ENCODE data around the gene GTF2A2. TPM values are rescaled to one million over a fixed set of nuclear protein-coding genes. Genes with fewer than 3 reads are reported as not detected.

The GTF2A2 gene
- total RNA-seq, 2 experiments from 2014 or later = 165 to 167 TPM

DNA sequence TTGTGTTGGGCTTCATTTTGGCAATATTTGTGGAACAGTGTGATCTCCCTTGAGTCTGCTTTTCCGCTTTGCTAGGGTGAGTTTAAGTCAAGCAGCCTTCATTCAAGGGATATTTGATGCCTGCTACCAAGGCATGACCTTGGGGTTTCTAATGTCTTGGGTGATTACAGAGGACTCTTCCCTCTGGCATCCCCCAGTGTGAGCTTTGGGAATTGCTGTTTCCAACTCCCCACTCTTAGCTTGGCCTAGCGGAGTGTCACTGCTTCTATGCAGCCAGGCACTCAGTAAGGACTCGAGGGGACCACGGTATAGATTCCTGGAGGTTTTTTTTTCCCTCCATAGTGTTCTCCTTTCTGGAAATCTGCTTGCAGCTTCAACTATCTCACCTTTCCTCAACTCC, 24.6 kb downstream of the GTF2A2 start:
- POLR2A ChIA-PET = no interaction called here
- Mint-ChIP-seq H3K27ac (no peak overlapping the region), H3K9me3 (no peaks in the 10 kb centered on the region), H3K4me3 (no peak overlapping the region), H3K27me3 (no peaks in the 10 kb centered on the region), H3K4me1 (ENCODE audit: low read depth) (no peaks in the 10 kb centered on the region), H3K36me3 (peaks cover 6% of the 10 kb centered on the region)
- intact Hi-C loops (cut with micrococcal nuclease) = no loop called here
- CTCF ChIA-PET = interaction anchor here (1.3 kb wide), 1 partner anchor 99 kb away, joined by 7 read pairs; no protein-coding TSS in a partner anchor
- DNase-seq = no peak

DNA sequence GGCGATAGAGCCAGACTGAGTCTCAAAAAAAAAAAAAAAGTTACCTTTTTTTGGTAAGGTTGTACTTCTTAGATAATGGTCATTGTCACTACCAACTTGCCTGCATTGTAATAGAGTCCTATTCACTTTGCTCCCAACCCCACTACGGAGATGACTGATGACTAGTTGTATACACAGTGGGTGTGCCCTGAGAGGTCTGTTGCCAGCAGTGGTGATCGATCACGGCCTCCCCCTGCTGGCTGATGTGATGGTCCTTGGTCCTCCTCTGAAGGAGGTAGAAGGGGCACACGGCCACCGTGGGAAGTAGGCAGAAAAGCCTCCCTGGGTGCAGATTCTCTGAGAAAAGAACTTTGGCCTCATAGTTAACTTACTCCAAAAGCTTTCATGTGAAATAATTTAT, 35.0 kb downstream of the GTF2A2 start:
- Mint-ChIP-seq H3K4me3 (no peak overlapping the region), H3K27ac (no peak overlapping the region), H3K27me3 (peaks cover 12% of the 10 kb centered on the region), H3K9me3 (no peaks in the 10 kb centered on the region), H3K36me3 (no peaks in the 10 kb centered on the region), H3K4me1 (ENCODE audit: low read depth) (no peaks in the 10 kb centered on the region)
- POLR2A ChIA-PET = no interaction called here
- DNase-seq = peak; percentile 76
- CTCF ChIA-PET = interaction anchor here (0.6 to 6.6 kb wide), 4 partner anchors 90 to 505 kb away, joined by 3 to 43 read pairs (median 4); no protein-coding TSS in a partner anchor
- intact Hi-C loops (cut with micrococcal nuclease) = loop anchor here (1.0 kb wide), 1 partner anchor 89 kb away; no protein-coding TSS in a partner anchor

DNA sequence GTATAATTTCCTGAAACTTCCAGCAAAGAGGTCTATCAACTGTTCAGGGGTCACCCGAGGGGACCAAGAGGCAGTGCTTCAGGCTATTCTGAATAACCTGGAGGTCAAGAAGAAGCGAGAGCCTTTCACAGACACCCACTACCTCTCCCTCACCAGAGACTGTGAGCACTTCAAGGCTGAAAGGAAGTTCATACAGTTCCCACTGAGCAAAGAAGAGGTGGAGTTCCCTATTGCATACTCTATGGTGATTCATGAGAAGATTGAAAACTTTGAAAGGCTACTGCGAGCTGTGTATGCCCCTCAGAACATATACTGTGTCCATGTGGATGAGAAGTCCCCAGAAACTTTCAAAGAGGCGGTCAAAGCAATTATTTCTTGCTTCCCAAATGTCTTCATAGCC, 38.9 kb downstream of the GTF2A2 start:
- peaks cover 22% of the 10 kb centered on the region for H3K27me3 Mint-ChIP-seq
- H3K4me3 Mint-ChIP-seq = no peak overlapping the region
- DNase-seq = no peak
- ChIA-PET CTCF (no interaction called here), POLR2A (no interaction called here)
- H3K4me1 Mint-ChIP-seq (ENCODE audit: low read depth) = peaks cover 2% of the 10 kb centered on the region
- H3K9me3 Mint-ChIP-seq = no peaks in the 10 kb centered on the region
- no peaks in the 10 kb centered on the region for H3K36me3 Mint-ChIP-seq
- intact Hi-C loops (cut with micrococcal nuclease) = no loop called here
- H3K27ac Mint-ChIP-seq = no peak overlapping the region

DNA sequence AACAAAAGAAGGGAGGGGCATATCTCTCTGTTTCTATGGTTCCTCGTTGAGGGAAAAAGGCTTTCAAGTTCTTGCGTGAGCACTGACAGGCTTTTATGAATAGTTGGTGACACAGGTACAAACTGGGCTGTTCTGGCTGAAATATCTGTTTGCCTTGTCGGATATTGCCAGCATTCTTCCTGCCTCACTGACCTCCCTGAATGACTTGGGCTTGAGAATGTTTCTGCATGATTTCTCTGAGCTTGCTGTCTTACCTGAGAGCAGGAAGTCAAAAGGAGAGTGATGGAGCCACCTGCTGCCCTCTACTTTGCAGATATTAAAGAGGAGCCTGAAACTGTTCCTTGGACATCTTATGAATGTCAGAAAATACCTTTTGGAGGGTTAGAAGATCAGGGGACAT, 40.9 kb downstream of the GTF2A2 start:
- peaks cover 24% of the 10 kb centered on the region for H3K27me3 Mint-ChIP-seq
- H3K9me3 Mint-ChIP-seq = no peaks in the 10 kb centered on the region
- H3K36me3 Mint-ChIP-seq = no peaks in the 10 kb centered on the region
- no peak overlapping the region for H3K4me3 Mint-ChIP-seq
- CTCF ChIA-PET = interaction anchor here (1.3 to 1.9 kb wide), 2 partner anchors 84 to 88 kb away, joined by 3 to 6 read pairs; no protein-coding TSS in a partner anchor
- H3K27ac Mint-ChIP-seq = no peak overlapping the region
- DNase-seq = no peak
- POLR2A ChIA-PET = no interaction called here
- intact Hi-C loops (cut with micrococcal nuclease) = no loop called here
- peaks cover 2% of the 10 kb centered on the region for H3K4me1 Mint-ChIP-seq (ENCODE audit: low read depth)

DNA sequence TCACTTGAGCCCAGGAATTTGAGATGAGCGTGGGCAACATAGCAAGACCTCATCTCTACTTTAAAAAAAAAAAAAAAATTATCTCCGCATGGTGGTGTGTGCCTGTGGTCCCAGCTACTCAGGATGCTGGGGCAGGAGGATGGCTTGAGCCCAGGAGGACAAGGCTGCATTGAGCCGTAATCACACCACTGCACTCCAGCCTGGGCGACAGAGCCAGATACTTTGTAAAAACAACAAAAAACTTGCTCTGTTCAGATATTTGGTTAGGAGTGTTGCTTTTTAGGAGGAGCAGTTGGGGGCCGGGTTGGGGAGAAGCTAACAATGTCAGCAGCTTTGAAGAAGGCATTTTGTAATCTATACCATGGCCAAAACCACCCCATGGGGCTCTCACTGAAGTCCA, 41.7 kb downstream of the GTF2A2 start:
- Mint-ChIP-seq H3K36me3 (no peaks in the 10 kb centered on the region), H3K4me1 (ENCODE audit: low read depth) (peaks cover 2% of the 10 kb centered on the region), H3K4me3 (no peak overlapping the region), H3K27me3 (peaks cover 24% of the 10 kb centered on the region), H3K9me3 (no peaks in the 10 kb centered on the region), H3K27ac (no peak overlapping the region)
- ChIA-PET CTCF (interaction anchor here (1.3 to 1.4 kb wide), 2 partner anchors 83 to 87 kb away, joined by 3 to 5 read pairs; no protein-coding TSS in a partner anchor), POLR2A (no interaction called here)
- DNase-seq = no peak
- intact Hi-C loops (cut with micrococcal nuclease) = no loop called here

DNA sequence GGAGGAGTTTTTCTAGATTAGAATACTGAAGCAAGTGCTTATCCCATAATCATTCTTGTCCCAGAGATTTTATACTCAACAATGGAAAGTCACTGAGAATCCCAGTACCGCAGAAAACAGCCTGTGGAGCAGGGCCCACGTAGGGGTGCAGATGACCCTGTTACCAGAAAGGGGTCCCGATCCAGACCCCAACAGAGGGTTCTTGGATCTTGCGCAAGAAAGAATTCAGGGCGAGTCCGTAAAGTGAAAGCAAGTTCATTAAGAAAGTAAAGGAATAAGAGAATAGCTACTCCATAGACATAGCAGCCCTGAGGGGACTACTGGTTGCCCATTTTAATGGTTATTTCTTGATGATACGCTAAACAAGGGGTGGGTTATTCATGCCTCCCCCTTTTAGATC, 43.2 kb downstream of the GTF2A2 start:
- peaks cover 24% of the 10 kb centered on the region for H3K27me3 Mint-ChIP-seq
- CTCF ChIA-PET = interaction anchor here (1.1 kb wide), 1 partner anchor 27 kb away, joined by 4 read pairs; no protein-coding TSS in a partner anchor
- no peak for DNase-seq
- H3K27ac Mint-ChIP-seq = no peak overlapping the region
- POLR2A ChIA-PET = no interaction called here
- no peaks in the 10 kb centered on the region for H3K36me3 Mint-ChIP-seq
- no peaks in the 10 kb centered on the region for H3K9me3 Mint-ChIP-seq
- no peak overlapping the region for H3K4me3 Mint-ChIP-seq
- H3K4me1 Mint-ChIP-seq (ENCODE audit: low read depth) = peaks cover 2% of the 10 kb centered on the region
- intact Hi-C loops (cut with micrococcal nuclease) = no loop called here

DNA sequence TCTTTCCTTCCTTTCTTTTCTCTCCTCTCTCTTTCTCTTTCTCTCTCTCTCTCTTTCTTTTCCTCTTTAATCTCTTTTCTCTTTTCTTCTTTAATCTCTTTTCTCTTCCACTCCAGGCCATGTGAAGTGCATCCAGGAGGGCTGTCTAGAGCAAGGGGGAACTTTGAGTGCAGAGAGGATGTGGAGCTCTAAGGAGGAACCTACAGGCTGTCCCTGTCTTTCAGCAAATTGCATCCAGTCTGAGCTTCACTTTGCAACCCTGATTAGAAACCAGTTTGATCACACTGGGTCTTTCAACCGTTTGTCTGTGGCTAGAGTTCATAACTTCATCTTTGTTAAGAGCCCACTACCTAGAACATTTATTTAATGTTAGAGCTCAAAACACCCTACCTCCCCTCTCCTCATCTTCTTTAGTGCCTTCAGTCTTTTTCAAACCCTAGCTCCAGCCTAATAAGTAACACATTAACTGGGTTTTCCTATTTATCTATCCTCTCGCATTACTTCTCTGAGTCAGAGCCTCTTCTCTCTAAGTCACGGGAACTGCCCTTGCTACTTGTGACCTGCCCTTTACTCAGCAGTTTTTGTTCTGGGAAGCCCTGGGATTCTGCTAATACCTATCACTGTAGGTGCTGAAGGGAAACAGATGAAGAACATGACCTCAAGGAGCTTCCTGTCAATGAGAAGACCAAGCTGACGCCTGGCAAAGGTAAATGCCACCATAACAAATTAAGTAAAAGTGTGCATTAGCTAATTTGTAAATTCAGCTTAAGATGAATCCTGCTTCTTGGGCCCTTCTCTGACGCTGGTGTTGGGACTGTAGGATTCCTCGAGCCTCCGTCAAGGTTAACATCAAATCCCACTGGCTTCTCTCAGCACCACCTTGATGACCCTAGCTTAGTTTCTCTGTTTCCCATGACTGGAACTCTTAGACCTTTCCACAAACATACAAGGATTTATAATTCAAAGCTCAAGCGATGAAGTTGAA, 45.7 kb downstream of the GTF2A2 start, which contains the start of gene GCNT3:
GCNT3 (plus strand) TSS at position 508 of the 985 bp plus-strand sequence. CDS start 6,456 bp downstream, outside the sequence.
- intact Hi-C loops (cut with micrococcal nuclease) = no loop called here
- H3K4me3 Mint-ChIP-seq = no peak within 1 kb of the TSS

DNA sequence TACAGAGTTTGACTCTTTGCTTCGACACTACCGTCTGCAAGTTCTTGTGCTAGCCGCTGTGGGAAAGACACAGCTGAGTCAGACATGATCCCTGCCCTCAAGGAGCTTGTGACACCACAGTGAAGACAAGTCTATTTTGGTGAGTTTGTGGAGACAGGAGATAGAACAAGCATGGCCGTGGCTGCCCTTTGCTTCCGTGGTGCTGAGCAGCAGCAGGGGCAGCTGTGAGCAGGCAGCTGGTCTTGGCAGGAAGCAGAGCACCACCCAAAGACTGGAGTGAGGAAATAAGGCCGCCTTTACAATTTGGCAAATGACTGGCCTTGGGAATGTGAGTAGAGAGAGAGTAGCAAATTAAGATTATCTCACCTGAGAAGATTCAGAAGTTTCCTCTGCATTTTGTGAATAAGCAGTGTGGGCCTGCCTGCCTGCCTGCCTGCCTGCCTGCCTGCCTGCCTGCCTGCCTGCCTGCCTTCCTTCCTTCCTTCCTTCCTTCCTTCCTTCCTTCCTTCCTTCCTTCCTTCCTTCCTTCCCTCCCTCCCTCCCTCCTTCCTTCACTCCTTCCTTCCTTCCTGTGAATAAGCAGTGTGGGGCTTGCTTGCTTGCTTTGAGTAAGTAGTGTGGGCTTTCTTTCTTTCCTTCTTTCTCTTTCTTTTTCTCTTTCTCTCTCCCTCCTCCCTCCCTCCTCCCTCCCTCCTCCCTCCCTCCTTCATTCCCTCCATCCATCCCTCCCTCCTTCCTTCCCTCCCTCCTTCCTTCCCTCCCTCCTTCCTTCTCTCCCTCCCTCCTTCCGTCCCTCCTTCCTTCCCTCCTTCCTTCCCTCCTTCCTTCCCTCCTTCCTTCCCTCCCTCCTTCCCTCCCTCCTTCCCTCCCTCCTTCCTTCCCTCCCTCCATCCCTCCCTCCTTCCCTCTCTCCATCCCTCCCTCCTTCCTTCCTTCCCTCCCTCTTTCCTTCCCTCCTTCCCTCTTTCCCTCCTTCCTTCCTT, 47.3 kb downstream of the GTF2A2 start:
- Mint-ChIP-seq H3K27me3 (peaks cover 14% of the 10 kb centered on the region), H3K4me1 (ENCODE audit: low read depth) (peaks cover 2% of the 10 kb centered on the region), H3K9me3 (no peaks in the 10 kb centered on the region), H3K36me3 (no peaks in the 10 kb centered on the region), H3K27ac (no peak overlapping the region), H3K4me3 (no peak overlapping the region)
- intact Hi-C loops (cut with micrococcal nuclease) = no loop called here
- no peak for DNase-seq
- CTCF ChIA-PET = no interaction called here
- POLR2A ChIA-PET = no interaction called here

More for the DNA sequence above, 45.7 kb downstream of the GTF2A2 start, which contains the start of gene GCNT3:
- POLR2A ChIA-PET = interaction anchor here (0.8 kb wide), 1 partner anchor 20 kb away, joined by 3 read pairs; no protein-coding TSS in a partner anchor
- no peak for DNase-seq
- CTCF ChIA-PET = interaction anchor here (0.8 to 1.3 kb wide), 3 partner anchors 26 to 79 kb away, joined by 4 to 5 read pairs (median 5); no protein-coding TSS in a partner anchor
- Mint-ChIP-seq H3K27me3 (peaks cover 20% of the 10 kb centered on the region), H3K4me1 (ENCODE audit: low read depth) (peaks cover 2% of the 10 kb centered on the region), H3K27ac (no peak within 1 kb of the TSS), H3K9me3 (no peaks in the 10 kb centered on the region), H3K36me3 (no peaks in the 10 kb centered on the region)

DNA sequence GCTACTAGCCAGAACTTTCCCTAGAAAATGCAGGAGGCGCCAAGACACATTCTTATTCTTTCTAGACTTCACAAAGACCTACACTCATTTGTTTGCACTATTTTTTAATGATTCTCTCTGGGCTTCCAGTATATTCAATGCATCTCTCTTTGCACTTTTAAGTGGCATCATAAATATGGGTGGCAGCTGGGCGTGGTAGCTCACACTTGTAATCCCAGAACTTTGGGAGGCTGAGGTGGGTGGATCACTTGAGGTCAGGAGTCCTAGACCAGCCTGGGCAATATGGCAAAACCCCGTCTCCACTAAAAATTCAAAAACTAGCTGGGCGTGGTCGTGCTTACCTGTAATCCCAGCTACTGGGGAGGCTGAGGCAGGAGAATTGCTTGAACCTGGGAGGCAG, 51.3 kb downstream of the GTF2A2 start:
- H3K9me3 Mint-ChIP-seq = peaks cover 22% of the 10 kb centered on the region
- no peak overlapping the region for H3K27ac Mint-ChIP-seq
- peaks cover 12% of the 10 kb centered on the region for H3K27me3 Mint-ChIP-seq
- no peaks in the 10 kb centered on the region for H3K4me1 Mint-ChIP-seq (ENCODE audit: low read depth)
- ChIA-PET POLR2A (no interaction called here), CTCF (no interaction called here)
- no peak overlapping the region for H3K4me3 Mint-ChIP-seq
- peaks cover 2% of the 10 kb centered on the region for H3K36me3 Mint-ChIP-seq
- DNase-seq = no peak
- intact Hi-C loops (cut with micrococcal nuclease) = no loop called here

DNA sequence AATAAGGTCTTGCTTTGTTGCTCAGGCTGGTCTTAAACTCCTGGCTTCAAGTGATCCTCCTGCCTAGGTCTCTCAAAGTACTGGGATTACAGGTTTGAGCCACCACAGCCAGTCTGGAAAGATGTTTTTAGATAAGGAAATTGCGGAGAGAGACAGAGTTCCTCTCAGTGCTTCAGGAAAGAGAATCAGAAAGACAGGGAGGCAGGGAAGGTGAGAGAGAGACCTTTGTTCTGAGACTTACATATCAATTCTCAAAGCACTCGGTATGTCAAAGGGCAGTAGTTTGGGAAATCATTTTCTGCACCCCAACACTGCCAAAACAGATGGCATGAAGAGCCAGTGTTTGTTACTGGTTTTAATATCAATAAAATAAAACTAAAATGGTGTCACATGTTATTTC, 58.9 kb downstream of the GTF2A2 start:
- H3K27ac Mint-ChIP-seq = no peak overlapping the region
- no peak for DNase-seq
- peaks cover 13% of the 10 kb centered on the region for H3K9me3 Mint-ChIP-seq
- ChIA-PET POLR2A (no interaction called here), CTCF (no interaction called here)
- H3K36me3 Mint-ChIP-seq = peaks cover 2% of the 10 kb centered on the region
- peaks cover 10% of the 10 kb centered on the region for H3K27me3 Mint-ChIP-seq
- H3K4me1 Mint-ChIP-seq (ENCODE audit: low read depth) = no peaks in the 10 kb centered on the region
- H3K4me3 Mint-ChIP-seq = no peak overlapping the region
- intact Hi-C loops (cut with micrococcal nuclease) = no loop called here

DNA sequence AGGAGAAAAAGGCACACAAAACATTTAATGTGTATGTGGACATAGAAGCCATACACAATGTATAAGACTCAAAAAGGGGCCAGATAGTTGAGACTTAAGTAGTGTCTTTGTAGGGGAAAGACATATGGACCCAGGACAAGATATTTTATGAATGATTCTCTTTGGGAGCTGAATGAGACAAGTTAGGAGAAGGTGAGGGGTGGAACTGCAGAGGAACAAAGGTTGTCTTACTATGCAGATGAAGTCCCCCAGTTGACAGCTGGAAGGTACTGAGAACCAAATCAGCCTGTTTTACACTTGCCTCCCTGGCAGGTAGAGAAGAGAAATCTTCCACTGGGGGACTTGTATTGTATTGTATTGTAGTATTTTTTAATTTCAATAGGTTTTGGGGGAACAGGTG, 60.7 kb downstream of the GTF2A2 start:
- CTCF ChIA-PET = interaction anchor here (0.5 to 1.1 kb wide), 2 partner anchors 16 to 60 kb away, joined by 3 read pairs; no protein-coding TSS in a partner anchor
- H3K27me3 Mint-ChIP-seq = peaks cover 9% of the 10 kb centered on the region
- POLR2A ChIA-PET = no interaction called here
- peaks cover 2% of the 10 kb centered on the region for H3K36me3 Mint-ChIP-seq
- no peak overlapping the region for H3K4me3 Mint-ChIP-seq
- peaks cover 6% of the 10 kb centered on the region for H3K9me3 Mint-ChIP-seq
- intact Hi-C loops (cut with micrococcal nuclease) = no loop called here
- peaks cover 2% of the 10 kb centered on the region for H3K4me1 Mint-ChIP-seq (ENCODE audit: low read depth)
- no peak overlapping the region for H3K27ac Mint-ChIP-seq
- no peak for DNase-seq
